Thymus (tissue), 2 donors: Measurements from ENCODE around the gene SCO2. TPM values are rescaled to one million over a fixed set of nuclear protein-coding genes. Genes with fewer than 3 reads are reported as not detected.

Experiments used
- polyA plus RNA-seq: library from polyadenylated mRNA; stranded (reverse); fragments of 200-250 nt; gene quantifications from one replicate; pipeline ENCODE4 v1.2.3, GENCODE V29; 2013
- total RNA-seq: library from RNA; stranded (reverse); fragments of 120-200 nt; gene quantifications from one replicate; pipeline ENCODE4 v1.2.4, GENCODE V29; 2013
- donor health status: healthy.

SCO2 gene
- total and polyA plus RNA-seq, 2 donors, result 3.5 to 9.8 TPM

Other genes starting within 250 kb of the SCO2 start
- 13.1 TPM for gene PLXNB2, start 218.0 kb downstream of the SCO2 start, total RNA-seq
- 53.2 TPM for gene PLXNB2, start 218.0 kb downstream of the SCO2 start, polyA plus RNA-seq
- gene DENND6B, start 198.6 kb downstream of the SCO2 start, total RNA-seq, result 1.4 TPM
- gene DENND6B, start 198.6 kb downstream of the SCO2 start, polyA plus RNA-seq, result 8.3 TPM
- gene PPP6R2, start 182.3 kb downstream of the SCO2 start, total RNA-seq, result 45.7 TPM
- gene PPP6R2, start 182.3 kb downstream of the SCO2 start, polyA plus RNA-seq, result 45.4 TPM
- gene SBF1, start 50.6 kb downstream of the SCO2 start, total RNA-seq, result 56.7 TPM
- 88.2 TPM for gene SBF1, start 50.6 kb downstream of the SCO2 start, polyA plus RNA-seq
- gene ADM2, start 44.1 kb downstream of the SCO2 start, total RNA-seq, result 1.5 TPM
- gene ADM2, start 44.1 kb downstream of the SCO2 start, polyA plus RNA-seq, result 1.4 TPM
- gene MIOX, start 38.7 kb downstream of the SCO2 start, total RNA-seq, result 0.61 TPM
- gene MIOX, start 38.7 kb downstream of the SCO2 start, polyA plus RNA-seq, result 1.7 TPM
- 23.5 TPM for gene LMF2, start 17.9 kb downstream of the SCO2 start, total RNA-seq
- gene LMF2, start 17.9 kb downstream of the SCO2 start, polyA plus RNA-seq, result 90.2 TPM
- 57.6 TPM for gene NCAPH2, start 17.4 kb downstream of the SCO2 start, total RNA-seq
- gene NCAPH2, start 17.4 kb downstream of the SCO2 start, polyA plus RNA-seq, result 40.8 TPM
- gene TYMP, start 4.4 kb upstream of the SCO2 start, total RNA-seq, result 97.3 TPM
- 156 TPM for gene TYMP, start 4.4 kb upstream of the SCO2 start, polyA plus RNA-seq
- gene KLHDC7B, start 20.3 kb upstream of the SCO2 start, total RNA-seq, result 6.0 TPM
- 23.4 TPM for gene KLHDC7B, start 20.3 kb upstream of the SCO2 start, polyA plus RNA-seq
- 0.19 TPM for gene SYCE3, start 37.3 kb upstream of the SCO2 start, total RNA-seq
- 1.1 TPM for gene SYCE3, start 37.3 kb upstream of the SCO2 start, polyA plus RNA-seq
- 8.5 TPM for gene CPT1B, start 52.8 kb upstream of the SCO2 start, total RNA-seq
- 74.1 TPM for gene CPT1B, start 52.8 kb upstream of the SCO2 start, polyA plus RNA-seq
- 65.6 TPM for gene CHKB, start 57.3 kb upstream of the SCO2 start, total RNA-seq
- 299 TPM for gene CHKB, start 57.3 kb upstream of the SCO2 start, polyA plus RNA-seq
- gene MAPK8IP2, start 75.2 kb upstream of the SCO2 start, total RNA-seq, result 0.33 TPM
- 0.96 TPM for gene MAPK8IP2, start 75.2 kb upstream of the SCO2 start, polyA plus RNA-seq
- 10.7 TPM for gene ARSA, start 102.6 kb upstream of the SCO2 start, total RNA-seq
- gene ARSA, start 102.6 kb upstream of the SCO2 start, polyA plus RNA-seq, result 63.3 TPM
- gene SHANK3, start 147.2 kb upstream of the SCO2 start, total RNA-seq, result 0.61 TPM
- 8.6 TPM for gene SHANK3, start 147.2 kb upstream of the SCO2 start, polyA plus RNA-seq
- not detected for gene ACR, start 212.6 kb upstream of the SCO2 start, total RNA-seq
- gene ACR, start 212.6 kb upstream of the SCO2 start, polyA plus RNA-seq, result 0.21 TPM